ENCODE measurements around the gene TUBGCP2. TPM values are rescaled to one million over a fixed set of nuclear protein-coding genes. Genes with fewer than 3 reads are reported as not detected.

The TUBGCP2 gene
- total and polyA plus RNA-seq, 9 of the 15 experiments (the other 6 are each of a cell fraction or from before 2014, with no cell fraction given), result 4.3 to 56.6 (median 28.4) TPM

GRCh38 chr10:133245439-133246235 lies 63.0 kb downstream of the TUBGCP2 start (continued):
- no peak for TF ChIP-seq FOXP4 (CRISPR knock-in tag; IDR thresholded peaks at IDR 0.05; ENCODE audit: borderline replicate concordance)
- TF ChIP-seq STAT5A (IDR thresholded peaks at IDR 0.05; ENCODE audit: borderline replicate concordance, low read length), result peak; percentile 57; the same call in 1 of the 2 replicates
- no peak for TF ChIP-seq ELK3 (CRISPR knock-in tag; IDR thresholded peaks at IDR 0.05)
- TF ChIP-seq NFRKB (IDR thresholded peaks at IDR 0.05; ENCODE audit: low read depth), result no peak
- peak; percentile 20; the same call in 1 of the 2 replicates for TF ChIP-seq BHLHE40 (IDR thresholded peaks at IDR 0.05; ENCODE audit: low read length)
- TF ChIP-seq ZNF347 (CRISPR knock-in tag; IDR thresholded peaks at IDR 0.05; ENCODE audit: low read depth), result no peak
- no peak for TF ChIP-seq CBX3 (IDR thresholded peaks at IDR 0.05; ENCODE audit: borderline replicate concordance in 1 of 2, low read length in 2 of 2)
- no peak for TF ChIP-seq ZNF316 (IDR thresholded peaks at IDR 0.05)
- no peak for TF ChIP-seq HDGF (IDR thresholded peaks at IDR 0.05)
- TF ChIP-seq MCM3 (IDR thresholded peaks at IDR 0.05), result no peak
- peak; percentile 56 for TF ChIP-seq CHD4 (IDR thresholded peaks at IDR 0.05; ENCODE audit: insufficient read depth, insufficient replicate concordance, low read depth, low read length, poor library complexity, severe bottlenecking)
- TF ChIP-seq NCOR1 (IDR thresholded peaks at IDR 0.05), result peak; percentile 84
- no peak for TF ChIP-seq SPI1 (IDR thresholded peaks at IDR 0.05; ENCODE audit: borderline replicate concordance, low read depth, low read length)
- no peak for TF ChIP-seq TRIM28 (IDR thresholded peaks at IDR 0.05)
- TF ChIP-seq RERE (CRISPR knock-in tag; IDR thresholded peaks at IDR 0.05; ENCODE audit: borderline replicate concordance), result no peak
- TF ChIP-seq LARP7 (IDR thresholded peaks at IDR 0.05), result no peak
- no peak for TF ChIP-seq CBX1 (IDR thresholded peaks at IDR 0.05; ENCODE audit: low read depth)
- TF ChIP-seq RBFOX2 (IDR thresholded peaks at IDR 0.05; ENCODE audit: low read depth, low read length), result peak; percentile 55
- TF ChIP-seq NCOA4 (IDR thresholded peaks at IDR 0.05; ENCODE audit: partially characterized antibody), result no peak
- TF ChIP-seq BCL6 (CRISPR knock-in tag; IDR thresholded peaks at IDR 0.05), result no peak
- TF ChIP-seq SIN3A (IDR thresholded peaks at IDR 0.05; ENCODE audit: borderline replicate concordance in 2 of 2, control insufficient read depth in 1 of 2, low read depth in 2 of 2, low read length in 2 of 2), result no peak; a peak in 1 of 4 replicates
